HG02943 (cell line): ENCODE results near the gene RHBG.

Source experiments
- ATAC-seq: cut with Tn5 transposase; IDR thresholded peaks from one replicate; pipeline ENCODE4 v1.9.1; 2021; ENCODE audit warnings: mild to moderate bottlenecking, low read depth, moderate library complexity; ENCODE audit not compliant: unreplicated experiment

The RHBG gene

DNA sequence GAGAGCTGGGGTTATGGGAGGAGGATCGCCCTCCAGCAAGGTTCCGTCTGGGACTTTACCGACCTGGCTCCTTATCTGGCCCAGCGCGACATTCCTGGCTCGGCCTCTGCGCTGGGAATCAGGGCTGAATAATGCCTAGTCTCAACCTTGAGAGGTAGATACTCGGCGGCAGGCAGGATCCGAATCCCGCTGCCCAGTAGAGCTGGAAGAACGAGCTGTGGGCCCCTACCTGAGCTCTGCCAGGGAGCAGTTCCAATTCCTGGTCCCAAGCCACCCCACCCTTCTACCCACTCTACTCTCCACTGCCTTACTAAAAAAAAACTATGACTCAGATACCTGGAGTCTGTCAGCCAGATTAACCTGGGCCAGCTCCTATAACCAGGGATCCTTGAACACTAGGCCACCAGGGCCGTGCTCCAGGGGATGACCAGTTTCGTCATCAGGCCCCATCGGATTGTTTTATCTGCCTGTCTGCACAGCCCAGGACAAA is 53.6 kb downstream of the RHBG start:
- ATAC-seq, result no peak

DNA sequence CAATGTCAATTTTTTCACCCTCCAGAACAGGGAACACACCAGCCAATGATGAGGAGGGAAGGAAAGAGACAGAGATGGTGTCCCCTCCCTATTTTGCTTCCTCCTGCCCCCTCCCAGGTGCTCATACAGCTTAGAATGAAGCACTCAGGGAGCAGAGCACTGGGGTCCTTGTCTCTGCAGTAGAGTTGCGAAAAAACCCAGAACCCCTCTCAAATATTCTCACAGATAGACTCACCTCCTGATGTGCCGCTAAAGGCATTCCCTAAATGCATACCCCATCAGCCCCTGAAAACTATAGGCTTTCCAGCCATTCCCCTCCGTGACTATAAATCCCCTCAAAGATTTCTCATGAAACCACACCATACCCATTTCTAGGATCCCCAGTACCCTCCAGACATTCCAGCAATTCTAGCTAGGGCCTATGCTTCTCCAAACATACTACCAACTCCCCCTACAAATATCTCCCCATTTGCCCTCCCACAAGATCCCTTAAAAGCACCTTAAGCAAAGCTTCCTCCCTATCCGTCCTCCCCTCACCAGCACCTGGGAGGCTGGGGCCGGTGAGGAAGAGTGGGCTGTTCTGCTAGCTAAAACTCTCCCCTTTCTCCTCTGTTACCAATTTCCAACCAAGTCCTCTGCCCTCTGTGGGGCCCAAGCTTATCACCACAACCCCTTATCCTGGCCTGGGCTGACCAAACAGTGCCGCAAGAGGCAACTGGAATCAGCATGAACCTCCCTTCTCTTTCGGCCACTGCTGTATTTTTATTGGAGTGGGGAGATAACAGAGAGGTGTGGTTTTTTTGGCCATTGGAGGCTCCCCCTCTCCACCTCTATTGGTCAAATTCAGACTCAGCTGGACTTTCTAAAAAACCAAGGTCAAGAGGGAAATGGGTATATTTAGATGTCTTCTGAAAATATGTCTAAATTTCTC is 54.7 kb downstream of the RHBG start:
- ATAC-seq, result no peak

- ATAC-seq, result no peak
These were observed 55.9 kb downstream of the RHBG start for GRCh38 chr1:156424806-156425432.

DNA sequence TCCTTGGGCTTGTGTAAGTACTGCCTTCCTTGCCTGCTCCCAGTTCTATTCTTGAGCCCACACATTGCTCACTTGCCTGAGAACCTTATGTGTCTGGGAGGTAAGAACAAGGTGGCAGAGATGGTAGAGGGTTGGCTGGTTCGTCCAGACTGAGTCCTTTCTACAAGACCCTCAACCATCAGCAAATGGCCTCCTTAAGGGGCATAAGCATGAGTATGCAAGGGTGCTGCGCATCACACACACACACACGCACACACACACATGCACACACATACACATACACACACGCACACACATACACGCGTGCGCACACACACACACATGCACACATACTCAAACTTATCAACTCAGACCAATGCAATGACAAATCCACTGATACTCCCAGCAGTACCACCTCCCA is 56.9 kb downstream of the RHBG start:
- no peak for ATAC-seq

GRCh38 chr1:156427957-156428356 is 58.9 kb downstream of the RHBG start:
- no peak for ATAC-seq

- no peak for ATAC-seq
These were observed 59.8 kb downstream of the RHBG start for GRCh38 chr1:156428746-156429288.

DNA sequence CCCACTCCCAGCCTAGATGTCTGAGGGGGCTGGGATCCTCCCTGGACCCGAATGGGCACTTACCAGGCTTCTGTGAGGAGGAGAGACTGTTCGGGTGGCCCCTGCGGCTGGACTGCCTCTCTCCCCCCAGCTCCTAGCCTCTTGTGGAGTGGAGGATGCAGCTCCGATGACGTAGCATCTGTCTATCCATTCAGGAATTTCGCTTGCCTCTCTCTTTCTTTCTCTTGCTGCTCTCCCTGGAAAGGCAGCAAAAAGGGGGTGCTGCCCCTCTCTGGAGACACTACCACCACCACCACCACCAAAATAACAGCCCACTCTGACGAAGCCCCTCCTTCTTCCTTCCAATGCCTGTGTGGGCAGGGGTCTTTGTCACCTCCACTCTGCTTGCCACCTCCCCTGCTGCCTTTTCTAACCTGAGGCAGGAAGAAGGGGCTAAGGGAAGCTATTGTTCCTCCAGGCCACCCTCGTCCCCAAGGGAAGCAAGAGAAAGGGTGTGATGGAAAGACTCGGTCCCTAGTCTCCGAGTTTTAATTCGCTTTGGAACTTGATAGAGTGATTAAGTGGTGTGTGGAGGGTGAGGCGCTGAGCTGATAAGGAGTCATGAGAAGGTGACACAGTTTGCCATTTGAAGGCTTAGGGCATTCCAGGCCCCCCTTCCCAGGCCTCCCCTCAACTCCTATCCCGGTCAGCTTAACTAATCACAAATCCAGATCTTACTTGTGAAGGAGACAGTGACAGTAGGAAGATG is 60.5 kb downstream of the RHBG start:
- no peak for ATAC-seq

DNA sequence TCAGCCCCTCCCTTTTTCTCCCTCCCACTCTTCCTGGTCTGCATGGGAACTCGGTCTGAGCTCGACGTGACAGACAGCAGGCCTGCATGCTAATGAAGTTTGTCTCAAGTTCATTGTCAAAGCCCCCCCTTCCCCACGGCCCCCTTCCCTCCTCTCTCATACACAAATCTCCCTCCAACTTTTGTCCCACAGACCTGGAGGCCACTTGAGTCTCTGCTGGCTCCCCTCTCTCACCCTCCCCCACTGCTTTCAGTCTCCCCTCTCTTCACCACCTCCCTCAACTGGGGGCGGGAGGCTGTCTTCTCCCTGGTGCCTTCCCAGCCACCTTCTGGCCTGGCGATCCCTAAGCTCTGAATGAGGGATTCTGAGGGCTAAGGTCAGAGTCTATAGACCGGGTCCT is 61.3 kb downstream of the RHBG start:
- no peak for ATAC-seq

DNA sequence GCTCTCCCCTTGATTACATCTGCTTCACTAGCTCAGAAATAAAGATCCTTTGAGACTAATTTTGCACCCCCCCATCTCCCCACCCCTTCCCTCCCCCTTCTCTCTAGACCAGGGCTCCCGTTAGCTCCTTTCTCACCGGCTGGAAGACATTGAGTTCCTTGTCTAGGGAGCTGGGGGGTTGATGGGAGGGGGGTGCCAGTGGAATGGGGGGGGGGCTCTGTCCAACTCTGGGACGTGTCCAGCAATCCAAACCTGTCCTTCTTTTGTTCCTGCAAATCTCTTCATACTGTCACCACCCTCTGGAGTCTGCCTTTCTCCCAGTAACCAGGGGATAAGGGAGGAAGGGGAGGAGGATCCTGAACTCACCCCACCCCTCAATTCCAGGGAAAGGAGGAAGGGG is 61.9 kb downstream of the RHBG start:
- no peak for ATAC-seq

DNA sequence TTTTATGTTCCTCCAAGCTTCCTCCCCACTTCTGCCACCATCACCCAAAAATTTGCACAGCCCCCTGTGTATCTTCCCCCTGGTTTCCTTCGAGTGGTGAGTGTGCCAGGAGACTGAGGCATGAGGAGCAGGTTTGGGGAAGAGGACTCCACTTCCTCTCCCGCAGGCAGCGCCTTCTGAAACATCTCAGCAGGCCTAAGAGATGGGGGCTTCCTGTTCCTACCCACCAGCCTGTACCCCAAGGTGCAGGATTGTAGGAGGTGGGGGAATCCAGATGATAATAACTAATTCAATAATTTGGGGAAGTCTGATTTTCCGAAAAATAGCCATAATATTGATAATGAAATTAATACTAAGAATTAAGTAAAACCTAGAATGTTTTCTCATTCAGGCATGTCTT is 62.4 kb downstream of the RHBG start:
- no peak for ATAC-seq

DNA sequence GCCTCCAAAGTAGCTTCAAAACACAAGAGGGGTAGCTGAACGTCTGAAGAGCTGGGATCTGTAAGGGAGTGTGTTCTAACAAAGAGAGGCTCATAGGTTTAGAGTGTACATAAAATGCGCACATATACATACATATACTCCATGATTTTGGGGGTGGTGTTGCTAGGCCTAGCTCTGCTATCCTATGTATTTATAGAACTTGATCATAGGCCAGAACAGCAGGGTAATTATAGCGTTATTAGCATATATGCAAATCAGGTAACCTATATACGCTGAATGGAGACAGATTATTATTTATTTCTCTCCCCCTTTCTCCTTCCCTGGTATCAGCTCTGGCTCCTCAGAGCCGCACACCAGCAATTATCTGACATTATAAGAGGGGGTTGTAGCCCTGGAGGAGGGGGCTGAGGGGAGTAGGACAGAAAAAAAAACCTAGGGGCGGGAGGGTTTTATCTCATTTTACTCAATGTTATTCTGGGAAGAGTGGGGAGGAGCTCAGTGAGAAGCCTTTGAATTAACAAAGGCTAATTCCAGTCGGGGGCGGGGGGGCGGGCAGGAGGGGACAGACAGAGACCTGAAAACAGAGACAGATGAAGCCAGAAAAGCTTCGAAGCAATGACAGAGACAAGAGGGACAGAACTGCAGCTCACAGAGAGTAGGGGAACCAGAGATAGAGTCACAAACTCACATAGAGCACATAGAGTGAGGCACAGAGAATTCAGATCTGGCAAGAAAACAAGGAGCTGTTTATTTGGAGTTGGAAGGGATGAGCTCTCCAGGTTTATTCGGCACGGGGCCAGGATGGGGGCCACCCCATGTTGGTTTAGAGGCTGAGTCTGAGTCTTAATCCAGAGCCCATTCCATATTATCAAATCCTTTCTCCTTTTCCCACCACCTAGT is 63.0 kb downstream of the RHBG start:
- ATAC-seq, result no peak

- no peak for ATAC-seq
These were observed 63.6 kb downstream of the RHBG start for GRCh38 chr1:156432669-156433018.

GRCh38 chr1:156433032-156433431 is 64.0 kb downstream of the RHBG start:
- no peak for ATAC-seq

GRCh38 chr1:156433602-156434001 is 64.6 kb downstream of the RHBG start:
- ATAC-seq, result no peak
